HepG2 (cell line): ENCODE results near the gene SPDYE4. TPM values are rescaled to one million over a fixed set of nuclear protein-coding genes. Genes with fewer than 3 reads are reported as not detected.
A peak's percentile ranks its signal among the peaks of the same experiment; 100 is the strongest.

ENCODE experiments used
- ADNP ChIP-seq: sonication (generic); formaldehyde crosslinking; IDR thresholded peaks from 2 replicates; pipeline ENCODE4 v1.4.0; 2020; ENCODE audit warnings: missing genetic modification reagents
- CC2D1A ChIP-seq: sonication (generic); formaldehyde crosslinking; IDR thresholded peaks from 2 replicates; pipeline ENCODE4 v1.8.1; 2023; ENCODE audit warnings: mild to moderate bottlenecking, missing genetic modification reagents
- ELK4 ChIP-seq: sonication (generic); formaldehyde crosslinking; IDR thresholded peaks from 2 replicates; pipeline ENCODE4 v1.9.0; 2021; ENCODE audit warnings: missing genetic modification reagents, borderline replicate concordance
- FOXM1 ChIP-seq: sonication (generic); formaldehyde crosslinking; IDR thresholded peaks from 2 replicates; pipeline ENCODE4 v1.5.0; 2020; ENCODE audit warnings: missing genetic modification reagents
- HNF4A ChIP-seq: sonication (generic); formaldehyde crosslinking; IDR thresholded peaks from 2 replicates; pipeline ENCODE4 v1.4.0; 2020; ENCODE audit warnings: missing genetic modification reagents
- KLF16 ChIP-seq, 2 experiments: sonication (generic) in 1 of 2; formaldehyde crosslinking in 1 of 2; IDR thresholded peaks; 2 replicates each; pipeline versions ENCODE4 v1.6.1 to v1.8.0; 2016 to 2023; ENCODE audit warnings: missing genetic modification reagents in 2 of 2, missing compliant biosample characterization in 1 of 2
- NKX3-1 ChIP-seq: sonication (generic); formaldehyde crosslinking; IDR thresholded peaks from 2 replicates; pipeline ENCODE4 v1.5.0; 2020; ENCODE audit warnings: missing genetic modification reagents
- SRY ChIP-seq: sonication (generic); formaldehyde crosslinking; IDR thresholded peaks from 2 replicates; pipeline ENCODE4 v1.8.0; 2022; ENCODE audit warnings: mild to moderate bottlenecking, missing genetic modification reagents
- THAP11 ChIP-seq: IDR thresholded peaks from 2 replicates; pipeline ENCODE4 v1.6.1; 2016; ENCODE audit warnings: missing biosample characterization, missing genetic modification reagents
- ZBTB10 ChIP-seq: sonication (generic); formaldehyde crosslinking; IDR thresholded peaks from 2 replicates; pipeline ENCODE4 v1.4.0; 2020; ENCODE audit warnings: missing genetic modification reagents, borderline replicate concordance
- ZBTB20 ChIP-seq: sonication (generic); formaldehyde crosslinking; IDR thresholded peaks from 2 replicates; pipeline ENCODE4 v1.8.1; 2023; ENCODE audit warnings: missing genetic modification reagents, low read depth, mild to moderate bottlenecking, borderline replicate concordance
- ZFP36L1 ChIP-seq: sonication (generic); formaldehyde crosslinking; IDR thresholded peaks from 2 replicates; pipeline ENCODE4 v1.8.0; 2022; ENCODE audit warnings: mild to moderate bottlenecking, missing genetic modification reagents, moderate library complexity
- ZNF460 ChIP-seq: sonication (generic); formaldehyde crosslinking; IDR thresholded peaks from 2 replicates; pipeline ENCODE4 v1.5.1; 2020; ENCODE audit warnings: missing genetic modification reagents, mild to moderate bottlenecking, borderline replicate concordance
- ZNF512 ChIP-seq: sonication (generic); formaldehyde crosslinking; IDR thresholded peaks from 2 replicates; pipeline ENCODE4 v1.4.0; 2020; ENCODE audit warnings: mild to moderate bottlenecking, missing genetic modification reagents
- ZNF616 ChIP-seq: sonication (generic); formaldehyde crosslinking; IDR thresholded peaks from 2 replicates; pipeline ENCODE4 v1.5.0; 2020; ENCODE audit warnings: low read depth, mild to moderate bottlenecking, missing genetic modification reagents
- ZNF839 ChIP-seq: sonication (generic); formaldehyde crosslinking; IDR thresholded peaks from 2 replicates; pipeline ENCODE4 v1.4.0; 2020; ENCODE audit warnings: missing genetic modification reagents, mild to moderate bottlenecking, borderline replicate concordance
- ZSCAN29 ChIP-seq: sonication (generic); formaldehyde crosslinking; conservative IDR thresholded peaks from 2 replicates; pipeline ENCODE4 v1.4.0; 2020; ENCODE audit warnings: mild to moderate bottlenecking, missing genetic modification reagents
- polyA plus RNA-seq, 8 experiments: library from polyadenylated mRNA; depleted of rRNA in 3 of 8; stranded (reverse) in 7 of 8; unstranded in 1 of 8; fragments of >200 nt; fragmentation: Illumina TruSeq in 4 of 8; extraction: Trizol in 4 of 8; gene quantifications; 2 replicates each; pipeline versions ENCODE4 v1.2.1 to v1.2.3, GENCODE V29; 2011 to 2016; ENCODE audit warnings: low read depth in 4 of 8, missing spikeins in 1 of 8, mixed read lengths in 1 of 8; ENCODE audit not compliant: insufficient read depth in 1 of 8
- total RNA-seq, 5 experiments: library from RNA; depleted of rRNA; stranded (reverse); fragments of >200 nt; fragmentation: Illumina TruSeq; extraction: Trizol; gene quantifications; 2 replicates each; pipeline ENCODE4 v1.2.3, GENCODE V29; 2016; ENCODE audit warnings: low read depth in 1 of 5
- TF ChIP-seq, protein P1 (sequence below): sonication (generic); formaldehyde crosslinking; IDR thresholded peaks from 2 replicates; pipeline ENCODE4 v1.4.0; 2020; ENCODE audit warnings: mild to moderate bottlenecking, missing genetic modification reagents
- TF ChIP-seq, protein P2 (sequence below): sonication (generic); formaldehyde crosslinking; IDR thresholded peaks from 2 replicates; pipeline ENCODE4 v1.4.0; 2020; ENCODE audit warnings: missing genetic modification reagents

The SPDYE4 gene
- total and polyA plus RNA-seq, 2 of the 13 experiments (the other 11 are each of a cell fraction or from before 2014, with no cell fraction given): not detected

DNA sequence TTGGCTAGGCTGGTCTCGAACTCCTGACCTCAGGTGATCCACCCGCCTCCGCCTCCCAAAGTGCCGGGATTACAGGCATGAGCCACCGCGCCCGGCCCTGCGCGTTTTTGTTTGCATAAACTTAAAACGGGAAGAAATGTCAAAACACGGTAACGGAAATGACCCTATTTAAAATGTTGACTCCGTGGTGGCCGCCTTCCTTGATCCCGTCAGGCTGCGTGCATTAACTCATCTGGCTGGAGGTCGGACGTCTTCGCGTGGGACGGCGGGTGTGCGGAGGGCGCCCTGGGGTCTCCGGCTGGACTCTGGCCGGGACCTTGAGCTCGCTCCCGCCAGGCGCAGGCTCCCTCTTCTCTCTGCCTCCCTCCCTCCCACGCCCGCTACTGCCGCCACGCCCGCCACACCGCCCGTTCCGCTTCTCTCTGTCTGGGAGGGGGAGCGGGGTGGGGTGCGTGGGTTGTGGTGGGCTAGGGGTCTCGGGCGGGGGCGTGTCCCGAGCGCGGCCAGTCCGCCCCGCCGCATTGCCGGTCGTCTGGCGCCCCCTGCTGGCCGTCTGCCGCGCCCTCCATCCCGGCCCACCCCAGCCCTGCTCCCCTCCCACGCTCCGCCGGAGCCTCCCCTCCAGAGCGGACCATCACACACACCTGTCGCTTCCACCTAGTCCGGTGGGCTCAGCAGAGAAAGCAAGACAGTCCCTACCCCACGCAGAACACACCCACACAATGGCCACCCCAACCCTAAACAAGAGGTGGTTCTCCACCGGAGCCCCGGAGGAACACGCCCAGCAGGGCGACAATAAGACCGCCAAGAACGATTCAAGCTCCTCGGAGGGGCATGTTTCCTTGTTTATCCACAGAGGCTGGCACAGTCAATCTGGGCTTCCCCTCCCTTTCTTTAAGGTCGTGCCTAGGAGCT is 12.5 kb downstream of the SPDYE4 start (continued):
- no peak for TF ChIP-seq ZNF512
- 0 out of 4 replicates have a peak, but pooled peaks of 1 of the 2 experiments have one; percentile 34 for TF ChIP-seq KLF16 (CRISPR knock-in tag; IDR thresholded peaks at IDR 0.05)
- TF ChIP-seq ZNF839 (CRISPR knock-in tag): no peak
- TF ChIP-seq ADNP (CRISPR knock-in tag): peak; percentile 77; the same call in 1 of the 2 replicates
- TF ChIP-seq ZNF616 (CRISPR knock-in tag): no peak
- TF ChIP-seq FOXM1 (CRISPR knock-in tag): no peak
- no peak for TF ChIP-seq THAP11 (CRISPR knock-in tag)
- no peak for TF ChIP-seq ZNF460 (CRISPR knock-in tag)
- TF ChIP-seq ZSCAN29 (CRISPR knock-in tag): 0 out of 2 replicates have a peak, but pooled peaks have one; percentile 40
- TF ChIP-seq HNF4A (CRISPR knock-in tag): peak; percentile 78
- TF ChIP-seq ZFP36L1: no peak
- TF ChIP-seq, protein P1, sequence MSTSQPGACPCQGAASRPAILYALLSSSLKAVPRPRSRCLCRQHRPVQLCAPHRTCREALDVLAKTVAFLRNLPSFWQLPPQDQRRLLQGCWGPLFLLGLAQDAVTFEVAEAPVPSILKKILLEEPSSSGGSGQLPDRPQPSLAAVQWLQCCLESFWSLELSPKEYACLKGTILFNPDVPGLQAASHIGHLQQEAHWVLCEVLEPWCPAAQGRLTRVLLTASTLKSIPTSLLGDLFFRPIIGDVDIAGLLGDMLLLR (CRISPR knock-in tag): no peak
- no peak for TF ChIP-seq ZBTB10 (CRISPR knock-in tag)
- TF ChIP-seq NKX3-1: no peak
- no peak for TF ChIP-seq CC2D1A
- peak; percentile 29; the same call in 1 of the 2 replicates for TF ChIP-seq ZBTB20 (CRISPR knock-in tag)
- no peak for TF ChIP-seq SRY (CRISPR knock-in tag)
- no peak for TF ChIP-seq ELK4
- TF ChIP-seq, protein P2, sequence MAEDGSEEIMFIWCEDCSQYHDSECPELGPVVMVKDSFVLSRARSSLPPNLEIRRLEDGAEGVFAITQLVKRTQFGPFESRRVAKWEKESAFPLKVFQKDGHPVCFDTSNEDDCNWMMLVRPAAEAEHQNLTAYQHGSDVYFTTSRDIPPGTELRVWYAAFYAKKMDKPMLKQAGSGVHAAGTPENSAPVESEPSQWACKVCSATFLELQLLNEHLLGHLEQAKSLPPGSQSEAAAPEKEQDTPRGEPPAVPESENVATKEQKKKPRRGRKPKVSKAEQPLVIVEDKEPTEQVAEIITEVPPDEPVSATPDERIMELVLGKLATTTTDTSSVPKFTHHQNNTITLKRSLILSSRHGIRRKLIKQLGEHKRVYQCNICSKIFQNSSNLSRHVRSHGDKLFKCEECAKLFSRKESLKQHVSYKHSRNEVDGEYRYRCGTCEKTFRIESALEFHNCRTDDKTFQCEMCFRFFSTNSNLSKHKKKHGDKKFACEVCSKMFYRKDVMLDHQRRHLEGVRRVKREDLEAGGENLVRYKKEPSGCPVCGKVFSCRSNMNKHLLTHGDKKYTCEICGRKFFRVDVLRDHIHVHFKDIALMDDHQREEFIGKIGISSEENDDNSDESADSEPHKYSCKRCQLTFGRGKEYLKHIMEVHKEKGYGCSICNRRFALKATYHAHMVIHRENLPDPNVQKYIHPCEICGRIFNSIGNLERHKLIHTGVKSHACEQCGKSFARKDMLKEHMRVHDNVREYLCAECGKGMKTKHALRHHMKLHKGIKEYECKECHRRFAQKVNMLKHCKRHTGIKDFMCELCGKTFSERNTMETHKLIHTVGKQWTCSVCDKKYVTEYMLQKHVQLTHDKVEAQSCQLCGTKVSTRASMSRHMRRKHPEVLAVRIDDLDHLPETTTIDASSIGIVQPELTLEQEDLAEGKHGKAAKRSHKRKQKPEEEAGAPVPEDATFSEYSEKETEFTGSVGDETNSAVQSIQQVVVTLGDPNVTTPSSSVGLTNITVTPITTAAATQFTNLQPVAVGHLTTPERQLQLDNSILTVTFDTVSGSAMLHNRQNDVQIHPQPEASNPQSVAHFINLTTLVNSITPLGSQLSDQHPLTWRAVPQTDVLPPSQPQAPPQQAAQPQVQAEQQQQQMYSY: no peak
